Stimulated activated CD8-positive, alpha-beta memory T cell treated with anti-CD3 and anti-CD28 coated beads, Interleukin-7, amount 100 ng/mL, for 48 hours (primary cell): Measurements from ENCODE around the gene CCKAR.
"Not testable (repeated sequence)": the region's sequence is repeated elsewhere in the genome, so short reads cannot be mapped to it uniquely, and the experiment has no call there.

ENCODE experiments used
- DNase-seq, 2 donors: peaks; one replicate each; pipeline ENCODE4 v3.0.0-alpha.2; 2020; ENCODE audit warnings: low read depth in 1 of 2; ENCODE audit errors: extremely low read depth in 1 of 2

CCKAR gene, protein sequence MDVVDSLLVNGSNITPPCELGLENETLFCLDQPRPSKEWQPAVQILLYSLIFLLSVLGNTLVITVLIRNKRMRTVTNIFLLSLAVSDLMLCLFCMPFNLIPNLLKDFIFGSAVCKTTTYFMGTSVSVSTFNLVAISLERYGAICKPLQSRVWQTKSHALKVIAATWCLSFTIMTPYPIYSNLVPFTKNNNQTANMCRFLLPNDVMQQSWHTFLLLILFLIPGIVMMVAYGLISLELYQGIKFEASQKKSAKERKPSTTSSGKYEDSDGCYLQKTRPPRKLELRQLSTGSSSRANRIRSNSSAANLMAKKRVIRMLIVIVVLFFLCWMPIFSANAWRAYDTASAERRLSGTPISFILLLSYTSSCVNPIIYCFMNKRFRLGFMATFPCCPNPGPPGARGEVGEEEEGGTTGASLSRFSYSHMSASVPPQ

DNA sequence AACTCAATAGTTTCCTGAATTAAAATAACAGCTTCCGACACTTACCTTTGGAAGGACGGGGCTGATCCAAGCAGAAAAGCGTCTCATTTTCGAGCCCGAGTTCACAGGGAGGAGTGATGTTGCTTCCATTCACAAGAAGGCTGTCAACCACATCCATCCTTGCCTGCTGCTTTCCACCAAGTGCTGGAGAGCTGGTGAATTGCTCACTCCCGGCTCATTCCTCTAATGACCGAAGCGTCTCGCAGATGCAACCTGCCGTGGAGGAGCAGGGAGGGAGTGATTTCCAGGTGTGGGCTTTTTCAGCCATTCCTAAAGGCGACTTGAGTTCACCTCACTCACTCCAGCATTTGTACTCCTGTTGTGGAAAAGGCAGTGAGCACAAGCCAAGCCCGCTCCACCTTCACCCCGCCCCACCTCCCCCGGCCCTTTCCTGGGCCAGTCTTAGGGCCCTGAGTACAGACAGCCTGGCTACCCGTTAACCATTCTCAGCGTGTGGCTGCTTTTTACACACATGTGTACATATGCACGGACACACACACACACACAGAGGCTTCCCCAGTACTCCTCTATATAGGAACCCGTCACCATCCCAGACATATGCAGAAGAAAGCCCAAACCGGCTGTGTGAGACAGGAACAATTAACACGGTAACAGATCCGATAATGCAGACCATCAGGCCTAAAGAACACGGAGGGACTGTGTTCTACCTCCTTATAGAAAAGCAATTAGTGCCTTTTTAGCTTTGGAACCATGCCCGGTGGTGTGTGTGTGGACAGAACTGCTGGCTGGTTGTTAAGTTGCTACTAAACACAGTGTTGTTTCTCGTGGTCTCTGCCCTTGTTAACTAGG, at the start of gene CCKAR:
Gene CCKAR (minus strand): TSS at position 374 of the 849 bp plus-strand sequence. CDS start 217 bp downstream, at position 157.
- no peak for DNase-seq

DNA sequence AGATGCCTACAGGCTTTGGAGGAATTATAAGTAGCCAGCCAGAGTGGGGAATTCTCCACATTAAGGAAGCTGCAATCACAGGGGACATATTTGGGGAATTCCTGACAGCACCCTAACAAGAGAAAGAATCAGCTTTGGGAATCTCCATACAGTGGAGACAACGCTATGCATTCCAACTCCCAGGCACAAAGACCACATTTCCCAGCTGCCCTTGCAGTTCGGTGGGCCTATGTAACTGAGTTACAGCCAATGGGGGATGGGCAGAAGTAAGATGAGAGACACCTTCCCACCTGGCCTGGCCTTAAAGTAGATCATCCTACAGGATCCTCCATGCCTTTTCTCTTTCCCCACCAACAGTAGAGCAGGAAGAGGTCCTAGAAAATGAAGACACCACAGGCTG, 43.4 kb upstream of the CCKAR start:
- DNase-seq, result no peak

DNA sequence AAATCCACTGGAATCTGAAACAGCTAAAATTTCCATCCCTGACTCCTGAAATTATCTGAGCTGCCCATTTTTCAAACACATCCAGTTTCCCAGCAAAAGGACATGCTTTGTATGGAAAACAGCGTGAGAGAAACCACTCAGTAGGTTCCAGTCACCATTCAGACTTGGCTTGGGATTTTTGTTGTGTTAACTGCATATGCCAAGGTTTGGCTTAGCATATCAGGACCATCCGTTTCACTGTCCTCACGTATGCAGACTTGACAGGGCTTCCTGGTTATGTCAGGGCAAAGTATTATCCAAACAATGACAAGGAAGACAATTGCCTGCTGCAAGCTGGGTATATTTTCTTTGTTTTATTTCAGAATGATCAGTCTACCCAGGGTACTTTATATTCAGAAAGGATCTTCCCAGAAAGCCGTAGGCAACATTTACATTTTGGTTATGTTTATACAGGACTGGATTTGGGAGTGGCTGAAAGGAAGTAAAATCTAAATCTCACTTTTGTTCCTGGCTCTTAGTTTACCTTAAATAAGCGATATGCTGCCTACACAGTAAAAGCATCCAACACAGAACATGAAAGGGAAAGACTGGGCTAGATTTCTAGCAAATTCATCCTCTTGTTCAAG, 41.3 kb upstream of the CCKAR start:
- DNase-seq, result no peak

DNA sequence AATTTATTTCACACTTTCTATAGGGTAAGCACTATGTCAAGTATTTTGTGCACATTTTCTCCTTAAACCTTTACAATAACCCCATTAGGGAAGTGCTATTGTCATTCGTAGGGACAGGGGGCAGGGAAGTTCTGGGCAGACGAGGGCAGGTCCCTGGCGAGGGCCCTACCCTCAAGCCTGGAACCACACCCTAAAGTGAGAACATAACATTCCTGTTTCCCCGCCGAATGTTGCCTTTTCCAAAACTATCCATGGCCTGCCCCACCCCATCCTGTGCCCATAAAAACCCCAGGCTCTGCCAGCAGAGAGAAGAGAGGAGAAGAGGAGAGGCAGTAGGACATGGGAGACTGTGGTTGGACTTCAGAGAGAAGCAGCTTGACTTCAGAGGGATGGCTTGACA, 39.8 kb upstream of the CCKAR start:
- no peak for DNase-seq

DNA sequence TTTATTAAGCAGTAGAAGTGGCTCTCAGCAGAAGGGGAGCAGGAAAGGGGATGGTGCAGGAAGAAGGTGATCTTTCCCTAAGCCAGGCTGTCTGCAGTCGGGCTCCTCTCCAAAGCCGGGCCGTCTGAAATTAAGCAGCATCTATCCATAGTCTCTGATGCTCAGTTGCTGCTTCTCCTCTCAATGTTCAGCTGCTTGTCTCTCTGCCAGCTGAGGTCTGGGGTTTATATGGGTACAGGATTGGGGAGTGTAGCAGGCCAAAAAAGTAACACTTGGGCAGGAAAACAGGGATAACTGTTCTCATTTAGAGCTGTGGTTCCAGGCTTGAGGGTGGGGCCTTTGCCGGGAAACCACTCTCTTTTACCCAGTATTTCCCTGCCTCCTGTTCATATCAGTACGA, 39.2 kb upstream of the CCKAR start:
- DNase-seq, result no peak

DNA sequence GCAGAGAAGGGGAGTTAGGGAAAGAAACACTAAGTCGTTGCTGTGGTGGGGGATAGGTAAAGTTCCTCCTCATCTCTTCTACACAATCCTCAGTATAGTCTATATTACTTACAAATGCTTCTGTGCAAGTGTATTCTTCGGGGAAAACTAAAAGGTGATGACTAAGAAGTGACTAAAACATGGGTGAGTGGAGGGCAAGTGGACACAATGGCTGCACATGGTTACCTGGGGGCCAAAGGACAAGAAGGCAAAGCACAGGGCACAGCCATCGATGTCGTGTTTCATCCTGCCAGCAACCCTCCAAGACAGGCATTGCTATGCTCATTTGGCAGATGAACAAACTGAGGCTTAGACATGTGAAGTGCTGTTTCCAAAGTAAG, 35.5 kb upstream of the CCKAR start:
- no peak for DNase-seq

DNA sequence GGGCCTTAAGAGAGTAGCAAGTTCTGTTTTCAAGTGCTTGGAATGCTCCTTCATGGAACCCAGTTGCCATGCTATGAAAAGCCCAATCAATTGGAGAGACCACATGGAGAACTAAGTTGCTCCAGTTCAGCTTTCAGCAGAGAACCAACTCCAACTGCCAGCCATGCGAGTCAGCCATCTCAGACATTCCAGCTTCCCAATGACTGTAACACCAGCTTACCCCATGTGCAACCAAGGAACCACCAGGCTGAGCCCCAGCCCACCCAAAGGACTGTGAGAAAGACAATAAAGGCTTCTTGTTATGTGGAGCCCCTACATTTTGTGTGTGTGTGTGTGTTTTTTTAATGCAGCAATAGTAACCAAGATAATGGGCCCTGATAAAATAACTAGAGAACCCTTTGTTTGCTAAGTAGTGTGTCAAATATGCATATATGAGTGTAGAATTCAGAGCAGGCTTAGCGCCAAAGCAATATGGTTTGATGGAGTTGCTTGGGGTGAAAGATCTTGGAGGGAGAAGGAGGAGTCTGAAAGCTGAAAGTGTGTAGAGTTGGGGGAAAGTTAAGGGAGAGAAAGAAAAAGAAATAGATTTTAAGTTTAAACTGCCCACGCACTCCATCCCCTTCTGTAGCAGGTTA, 35.0 kb upstream of the CCKAR start:
- DNase-seq, result no peak

DNA sequence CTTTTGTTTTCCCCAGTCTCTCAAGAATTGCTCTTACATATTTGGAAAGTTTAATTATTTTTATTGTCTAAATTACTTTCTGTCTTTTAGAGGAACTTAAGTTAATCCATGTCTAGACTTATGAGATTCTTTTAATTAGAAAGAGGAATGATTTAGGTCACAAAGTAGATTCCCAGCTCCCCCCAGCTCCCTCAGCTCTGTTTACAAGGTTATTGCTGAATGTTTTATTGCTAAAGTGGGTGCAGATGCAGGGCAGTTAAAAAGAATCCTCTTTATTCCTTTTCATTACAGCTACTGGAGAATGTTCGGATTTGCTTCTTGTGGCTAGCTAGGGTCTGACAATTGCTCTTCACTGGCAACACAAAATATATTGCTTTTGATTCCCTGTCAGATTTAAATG, 33.7 kb upstream of the CCKAR start:
- no peak for DNase-seq

DNA sequence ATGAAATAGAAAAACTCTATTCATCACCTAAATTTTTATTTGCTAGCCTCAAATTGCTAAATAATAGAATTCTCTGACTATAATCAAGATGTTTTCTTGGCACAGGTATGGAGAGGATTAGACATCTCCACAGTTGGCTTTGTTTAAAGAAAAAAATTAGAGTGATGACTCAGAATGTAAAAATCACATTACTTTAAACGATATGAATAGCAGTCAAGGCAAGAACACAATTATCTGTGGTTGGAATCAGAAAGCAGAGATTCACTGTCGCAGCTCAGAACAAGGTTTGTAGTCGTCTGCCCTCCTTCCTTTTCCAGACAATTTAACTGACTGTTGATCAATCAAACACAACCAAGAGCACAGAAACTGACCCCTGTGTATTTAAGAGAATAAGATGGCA, 32.2 kb upstream of the CCKAR start:
- DNase-seq, result no peak

DNA sequence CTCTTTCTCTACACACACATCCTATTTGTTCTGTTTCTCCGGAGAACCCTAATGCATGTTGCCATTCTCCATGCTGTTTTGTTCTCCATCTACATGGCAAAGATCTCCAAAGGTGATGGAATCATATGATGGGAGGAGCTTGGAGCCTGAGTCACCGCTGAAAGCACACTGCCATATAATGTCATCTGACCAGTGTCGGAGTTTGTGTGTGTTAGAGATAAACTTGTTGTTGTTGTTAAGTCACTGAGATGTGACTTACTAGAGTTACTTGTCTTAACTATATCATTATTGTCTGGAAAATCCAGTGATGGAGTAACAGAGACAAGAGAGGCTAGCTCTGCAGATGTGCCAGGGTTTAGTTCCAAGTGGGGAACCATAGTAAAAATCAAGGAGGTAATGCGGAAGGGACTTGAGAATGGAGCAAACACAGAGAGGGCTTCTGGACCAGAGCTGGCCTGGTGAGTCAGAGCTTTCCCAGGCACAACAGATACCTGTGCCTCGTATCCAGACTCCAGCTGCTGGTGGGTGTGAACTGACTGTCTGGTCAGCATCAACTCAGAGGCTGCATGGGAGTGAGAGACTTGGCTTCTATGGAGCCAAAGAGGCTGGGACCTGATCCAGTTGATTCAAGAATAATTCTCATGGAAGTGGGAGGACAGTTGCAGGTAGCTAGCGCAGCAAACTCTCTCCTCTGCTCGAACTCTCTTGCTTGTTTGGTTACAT, 30.6 kb upstream of the CCKAR start:
- no peak for DNase-seq

DNA sequence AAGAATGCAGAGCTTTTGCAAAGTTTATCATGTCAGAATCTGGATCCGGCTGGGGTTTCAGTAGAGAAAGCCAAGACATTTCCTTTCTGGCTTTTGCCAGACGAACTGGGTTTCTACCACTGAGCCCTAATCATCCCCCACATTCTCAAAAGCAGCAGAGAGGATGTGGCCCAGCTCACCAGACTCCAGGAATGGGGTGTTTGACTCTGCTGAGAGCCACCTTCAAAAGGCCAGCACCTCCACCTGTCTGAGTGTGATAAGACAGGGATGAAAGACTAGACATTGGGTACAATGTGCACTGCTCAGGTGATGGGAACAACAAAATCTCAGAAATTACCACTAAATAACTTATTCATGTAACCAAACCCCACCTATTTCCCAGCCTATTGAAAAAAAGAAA, 25.7 kb upstream of the CCKAR start:
- no peak for DNase-seq

DNA sequence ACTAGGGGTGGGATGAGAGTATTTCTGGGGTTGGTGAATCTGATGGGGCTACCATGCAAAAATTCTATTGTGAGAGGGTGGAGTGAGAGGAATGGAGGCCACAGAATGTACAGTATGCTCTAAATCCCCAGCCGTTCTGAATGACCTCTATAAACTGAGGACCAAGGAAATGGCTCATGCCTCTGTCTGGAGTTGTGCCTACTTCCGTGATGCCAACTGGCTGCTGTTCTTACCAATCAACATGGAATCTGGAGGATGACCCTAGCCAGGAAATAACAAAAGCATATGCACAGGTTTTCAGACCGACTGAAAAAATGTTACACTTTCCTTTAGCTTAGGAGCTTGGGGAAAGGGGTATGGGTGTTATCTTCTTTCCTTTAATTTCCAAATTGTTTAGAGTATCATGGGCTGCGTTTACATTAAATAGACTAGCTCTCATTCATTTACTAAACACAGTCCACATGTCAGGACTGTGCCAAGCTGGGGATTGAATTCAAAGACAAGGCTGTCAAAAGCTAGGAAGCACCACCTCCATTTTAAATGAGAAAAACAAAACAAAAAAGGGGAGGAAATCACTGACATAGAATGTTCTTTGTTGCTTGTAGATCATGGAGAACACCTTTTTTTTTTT, 20.2 kb upstream of the CCKAR start:
- no peak for DNase-seq

DNA sequence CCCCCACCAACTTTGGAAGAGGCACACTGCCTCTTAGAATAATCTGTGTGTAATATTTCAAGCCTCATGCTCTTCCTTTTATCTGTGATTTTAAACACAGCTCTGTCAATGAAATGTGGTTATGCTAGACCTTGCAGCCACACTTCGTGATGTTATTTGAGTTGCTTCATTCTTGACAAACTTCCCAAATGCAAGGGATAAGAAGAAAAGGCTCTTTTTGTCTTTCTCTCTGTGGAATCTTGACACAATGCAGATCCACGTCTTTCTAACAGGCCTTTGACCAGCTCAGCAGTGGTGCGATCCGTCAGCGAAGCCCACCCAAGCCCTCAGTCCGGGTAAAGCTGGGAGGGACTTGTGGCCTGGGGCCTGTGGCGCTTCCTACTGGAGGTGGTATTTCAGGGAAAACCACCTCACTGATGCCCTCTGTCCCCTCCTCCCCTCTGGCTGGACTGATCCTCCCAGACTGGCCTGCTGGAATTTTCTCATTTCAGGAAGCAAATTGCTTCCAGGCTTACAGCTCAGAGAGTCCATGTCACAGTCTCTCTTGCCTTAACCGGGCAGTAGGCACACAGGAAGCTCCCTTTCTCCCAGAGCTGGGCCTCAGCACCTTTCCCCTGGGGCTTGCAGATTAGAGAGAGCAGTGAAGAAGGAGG, 19.5 kb upstream of the CCKAR start:
- no peak for DNase-seq

DNA sequence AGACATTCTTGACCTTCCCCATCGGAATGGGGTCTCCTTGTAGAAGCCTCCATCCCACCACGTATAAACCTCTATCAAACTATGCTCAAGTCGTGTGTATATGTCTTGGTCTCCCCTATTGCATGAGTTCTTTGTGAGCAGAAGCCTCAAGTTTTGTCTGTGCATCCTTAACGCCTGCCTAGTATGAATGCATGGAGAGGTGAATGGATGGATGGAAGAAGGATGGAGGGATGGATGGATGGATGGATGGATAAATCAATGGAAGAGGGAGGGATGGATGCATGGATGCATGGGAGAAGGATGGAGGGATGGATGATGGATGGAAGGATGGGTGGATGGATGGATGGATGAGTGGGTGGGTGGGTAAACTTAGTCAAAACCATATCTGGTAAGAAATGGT, 17.0 kb upstream of the CCKAR start:
- no peak for DNase-seq

DNA sequence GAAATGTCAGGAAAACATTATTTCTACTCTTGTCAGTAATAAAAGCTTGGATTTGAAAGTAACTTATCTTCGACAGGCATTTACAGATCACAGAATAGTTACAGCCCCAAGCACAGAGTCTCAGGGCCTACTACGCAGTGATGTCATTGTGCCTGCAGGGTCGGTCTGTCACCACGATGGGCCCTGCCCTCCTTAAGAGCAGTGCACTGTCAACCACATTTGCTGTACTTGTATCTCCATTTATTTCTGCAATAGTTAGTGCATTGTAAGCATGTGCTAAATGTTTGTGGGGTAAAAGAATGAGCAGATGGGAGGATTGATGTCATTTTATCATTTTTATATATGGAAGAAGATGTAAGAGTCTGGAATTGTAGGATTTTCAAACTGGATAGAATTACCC, 13.6 kb upstream of the CCKAR start:
- no peak for DNase-seq

DNA sequence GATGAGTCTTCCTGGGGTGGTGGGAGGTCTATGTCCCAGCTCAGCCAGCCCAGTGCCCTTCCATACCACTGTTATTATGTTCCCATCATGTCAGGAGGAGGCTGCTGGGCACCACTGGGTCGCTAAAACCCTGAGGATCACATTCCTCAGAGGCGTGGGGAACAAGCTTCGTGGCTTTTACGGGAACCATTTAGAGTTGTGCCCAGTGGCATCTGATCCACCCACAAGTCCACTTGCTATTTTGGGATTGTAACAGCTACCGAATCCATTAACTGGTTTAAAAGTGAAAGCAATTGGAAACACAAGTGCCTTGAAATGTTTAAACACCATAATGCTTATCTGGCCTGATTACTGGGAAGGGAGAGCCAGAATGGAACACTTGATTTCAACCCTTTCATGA, 13.1 kb upstream of the CCKAR start:
- DNase-seq, result no peak

DNA sequence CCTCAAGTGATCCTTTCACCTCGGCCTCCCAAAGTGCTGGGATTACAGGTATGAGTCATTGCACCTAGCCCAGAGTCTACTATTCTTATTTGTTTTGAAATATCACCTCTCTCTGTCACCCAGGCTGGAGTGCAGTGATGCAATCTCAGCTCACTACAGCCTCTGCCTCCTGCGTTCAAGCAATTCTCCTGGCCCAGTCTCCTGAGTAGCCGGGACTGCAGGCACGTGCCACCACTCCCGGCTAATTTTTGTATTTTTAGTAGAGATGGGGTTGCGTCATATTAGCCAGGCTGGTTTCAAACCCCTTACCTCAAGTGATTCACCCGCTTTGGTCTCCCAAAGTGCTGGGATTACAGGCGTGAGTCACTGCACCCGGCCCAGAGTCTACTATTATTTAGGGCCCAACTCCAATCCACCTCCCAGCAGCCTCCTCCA, 10.3 kb upstream of the CCKAR start:
- DNase-seq, result not testable (repeated sequence)

DNA sequence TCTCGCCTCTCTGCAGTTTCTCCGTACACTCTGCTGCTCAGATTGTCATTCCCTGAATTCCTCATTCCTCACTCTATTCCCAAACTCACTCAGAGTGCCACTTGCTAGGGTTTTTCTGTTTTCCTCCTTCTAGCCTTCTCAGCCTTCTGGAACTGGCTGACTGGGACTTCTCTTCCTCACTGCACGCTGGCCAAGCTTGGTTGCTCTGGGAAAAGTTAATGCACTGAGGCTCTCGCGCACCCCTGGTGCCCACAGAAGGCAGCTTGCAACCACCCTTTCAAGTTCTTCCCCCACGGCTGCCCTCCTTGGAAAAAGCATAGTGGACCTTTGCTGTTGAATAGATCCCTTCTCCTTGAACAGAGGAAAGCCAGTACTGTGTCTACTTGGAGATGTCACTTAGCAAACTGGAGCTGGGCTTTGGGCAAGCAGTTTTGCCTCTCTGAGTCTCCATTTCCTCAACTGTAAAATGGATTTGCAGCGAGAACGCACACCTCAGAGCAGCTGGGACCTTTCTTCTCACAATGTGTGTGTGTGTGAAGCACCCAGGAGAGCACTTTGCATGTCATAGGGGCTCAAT, 6.0 kb upstream of the CCKAR start:
- no peak for DNase-seq

DNA sequence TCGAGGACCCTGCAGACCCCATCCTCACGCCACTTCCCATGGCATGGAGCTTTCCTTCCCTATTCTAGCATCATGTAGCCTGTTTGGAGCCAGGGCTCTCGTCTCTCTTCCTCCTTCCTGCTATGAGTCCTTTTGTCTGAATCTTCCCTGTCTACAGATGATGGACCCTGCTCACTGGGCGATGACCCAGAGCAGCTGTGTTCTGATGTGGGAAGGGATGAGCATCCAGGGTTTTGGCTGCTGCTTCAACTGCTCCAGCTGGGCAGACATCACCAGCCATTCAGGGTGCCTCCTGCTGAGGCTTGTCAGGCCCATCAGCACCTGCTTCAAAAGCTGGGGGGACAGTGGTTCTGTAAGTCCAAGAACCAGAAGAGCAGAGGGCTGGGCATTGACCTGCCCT, 3.2 kb upstream of the CCKAR start:
- no peak for DNase-seq
